Pancreas (tissue), 10 donors: ENCODE results near the gene HIRIP3. TPM values are rescaled to one million over a fixed set of nuclear protein-coding genes. Genes with fewer than 3 reads are reported as not detected.

Source experiments
- ATAC-seq, 4 donors: fragments of 200-7000 bp; cut with Tn5 transposase; one replicate each; pipeline versions ENCODE4 v1.8.0 to v1.9.1; 2020; ENCODE audit warnings: mild to moderate bottlenecking in 4 of 4, moderate library complexity in 4 of 4
- DNase-seq, 6 donors: peaks; one replicate each; pipeline ENCODE4 v3.0.0-alpha.2; 2020
- FAIRE-seq: peaks from 2 replicates; lab custom pipeline; 2012; peaks lifted over from hg19 to GRCh38; lab: Jason Lieb, UNC
- H3K27ac ChIP-seq, 4 donors: fragments of 200-600 bp; sonication (generic); 1 replicate in 3 of 4; 2 replicates in 1 of 4; pipeline versions ENCODE4 v1.5.0 to v1.8.0; 2020
- H3K27me3 ChIP-seq, 4 donors: fragments of 200-600 bp; one replicate each; pipeline ENCODE4 v1.8.0; 2021
- H3K36me3 ChIP-seq, 3 donors: fragments of 200-600 bp; sonication (generic) in 1 of 3; one replicate each; pipeline versions ENCODE4 v1.5.0 to v1.8.0; 2020 to 2021
- H3K4me1 ChIP-seq, 3 donors: fragments of 200-600 bp; one replicate each; pipeline ENCODE4 v1.8.0; 2021
- H3K4me3 ChIP-seq, 4 donors: fragments of 200-600 bp; sonication (generic) in 2 of 4; one replicate each; pipeline versions ENCODE4 v1.5.0 to v1.8.0; 2020 to 2021
- H3K9me3 ChIP-seq, 4 donors: fragments of 200-600 bp; one replicate each; pipeline ENCODE4 v1.8.0; 2021
- CTCF ChIP-seq, 4 donors: fragments of 200-600 bp; sonication (generic) in 3 of 4; IDR thresholded peaks; one replicate each; pipeline versions ENCODE4 v1.5.0 to v1.8.0; 2021; ENCODE audit warnings: antibody characterized with exemption in 4 of 4
- WGBS, 2 donors: extraction: QIAGEN DNeasy Blood & Tissue Kit; methylation state at CpG; one replicate each; pipeline ENCODE4 v1.1.7; 2013; 5-methylcytosine and 5-hydroxymethylcytosine counted together
- intact Hi-C, 3 donors: fragments of 100-400 bp; cut with DNase I; formaldehyde crosslinking; loops; one replicate each; pipeline versions ENCODE4 v1.11.1 to v1.14.2; 2022
- polyA plus RNA-seq, 2 donors: library from polyadenylated mRNA; stranded (reverse); fragments of 200-250 nt; gene quantifications; one replicate each; pipeline ENCODE4 v1.2.3, GENCODE V29; 2013
- total RNA-seq, 6 donors: library from RNA; stranded (reverse); fragmentation: NEBNext Ultra II Directional in 4 of 6; extraction: Animal tissue kit (Norgen Biotek cat#: 25700) in 4 of 6; gene quantifications; one replicate each; pipeline versions ENCODE4 v1.2.1 to v1.2.4, GENCODE V29; 2021 to 2023
- donor health status: healthy with polysubstance abuse.
- donor health status: DM: no; HTN: no; CAD: no; lungs with moderate emphysema.
- donor health status: DM: no; HTN: no; CAD: no.
- donor health status: control.
- donor health status: control.
- donor health status: Bipolar disorder and iron deficiency.
- donor health status: DM: yes; HTN: yes; CAD: no.
- donor health status: DM: no; HTN: no; CAD: no.
- donor health status: DM: no; HTN: no; CAD: no.
- donor health status: DM: yes; HTN: yes; CAD: no.

The HIRIP3 gene
- total and polyA plus RNA-seq, 8 donors, result 4.4 to 16.8 (median 7.3) TPM

DNA sequence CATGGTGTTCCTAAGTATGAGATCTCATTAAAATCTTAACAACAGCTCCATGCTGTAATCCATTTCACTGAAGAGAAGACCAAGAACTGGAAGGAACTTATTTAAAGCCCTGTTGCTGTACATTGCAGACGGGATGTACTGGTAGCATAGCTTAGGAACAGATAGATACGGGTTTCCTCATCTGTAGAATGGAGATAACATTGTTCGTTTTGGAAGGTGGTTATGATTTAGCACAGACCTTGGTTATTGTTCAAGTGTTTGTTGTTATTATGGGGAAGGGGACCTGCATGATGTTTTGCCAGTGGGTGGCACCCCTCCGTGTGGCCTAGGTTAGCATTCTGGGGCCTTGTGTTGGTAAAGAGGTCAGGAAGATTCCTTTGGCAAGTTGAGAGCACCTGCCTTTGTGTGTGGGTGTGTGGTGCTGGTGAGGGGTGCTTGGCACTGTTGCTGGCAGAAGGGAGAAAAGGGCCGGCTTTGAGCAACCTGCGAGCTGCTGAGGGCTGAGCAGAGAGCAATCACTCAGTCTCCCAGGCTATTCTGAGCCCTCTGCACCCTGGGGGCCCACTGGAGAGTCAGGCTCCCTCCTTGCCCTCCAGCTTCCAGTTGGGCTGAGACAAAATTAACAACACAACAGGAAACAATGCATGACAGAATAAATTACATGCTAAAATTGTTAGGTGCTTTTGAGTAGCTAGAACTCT lies 19.5 kb downstream of the HIRIP3 start:
- TF ChIP-seq CTCF (IDR thresholded peaks at IDR 0.05), result no peak
- peaks cover 6 to 25% (median 7%) of the 10 kb centered on the region in 3 donors for H3K36me3 ChIP-seq
- no peaks in the 10 kb centered on the region for H3K27me3 ChIP-seq
- FAIRE-seq, result no peak
- H3K27ac ChIP-seq, result no peak overlapping the region
- H3K9me3 ChIP-seq, result no peaks in the 10 kb centered on the region
- H3K4me3 ChIP-seq, result peak overlapping the region in 2 of 4 donors; percentile 90 to 93
- peaks cover 0 to 17% (median 9%) of the 10 kb centered on the region in 3 donors for H3K4me1 ChIP-seq
- 13 to 14% methylated on average over 6 of the region's 6 CpGs for WGBS, 2 donors
- DNase-seq, result no peak
- no peak for ATAC-seq
- intact Hi-C loops, result no loop called here

DNA sequence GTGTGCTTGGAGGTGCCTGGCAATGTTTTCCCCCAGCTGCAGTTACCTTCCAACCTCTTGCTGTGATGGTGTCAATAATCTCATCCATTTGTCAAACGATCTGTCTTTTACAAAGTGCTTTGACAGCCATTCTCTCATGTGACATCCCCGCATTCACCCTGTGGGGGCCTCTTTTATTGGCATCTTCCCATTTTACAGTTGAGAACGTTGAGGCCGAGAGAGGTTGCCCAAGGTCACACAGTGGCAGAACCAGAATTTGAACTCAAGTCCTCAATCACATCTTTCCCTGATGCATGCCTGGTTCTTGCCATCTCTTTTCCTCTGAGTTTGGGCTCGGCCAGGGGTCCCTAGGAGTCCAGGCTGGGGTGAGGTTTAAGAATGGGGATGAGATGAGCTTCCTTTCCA lies 20.3 kb downstream of the HIRIP3 start:
- peak overlapping the region in 3 of 4 donors; percentile 73 to 93 (median 90) for H3K4me3 ChIP-seq
- no peak for FAIRE-seq
- 45 to 53% methylated on average over 5 of the region's 5 CpGs for WGBS, 2 donors

GRCh38 chr16:29974291-29975133 lies 20.9 kb downstream of the HIRIP3 start:
- TF ChIP-seq CTCF (IDR thresholded peaks at IDR 0.05), result no peak
- intact Hi-C loops, result no loop called here
- ATAC-seq (peak in 2 of 4 donors; percentile 1 to 5), DNase-seq (peak in 2 of 6 donors; percentile 54 to 71), FAIRE-seq (no peak)
- H3K27me3 ChIP-seq, result no peaks in the 10 kb centered on the region
- no peaks in the 10 kb centered on the region for H3K9me3 ChIP-seq
- H3K4me1 ChIP-seq, result peaks cover 0 to 17% (median 9%) of the 10 kb centered on the region in 3 donors
- peak overlapping the region in 3 of 4 donors; percentile 56 to 71 (median 66) for H3K27ac ChIP-seq
- 1 to 2% methylated on average over 30 to 31 of the region's 31 CpGs for WGBS, 2 donors
- H3K4me3 ChIP-seq, result peak overlapping the region; percentile 73 to 93 (median 90)
- H3K36me3 ChIP-seq, result peaks cover 6 to 11% (median 6%) of the 10 kb centered on the region in 3 donors

More for the DNA sequence above, 20.3 kb downstream of the HIRIP3 start:
- Histone ChIP-seq H3K27me3 (no peaks in the 10 kb centered on the region), H3K4me1 (peaks cover 0 to 17% (median 9%) of the 10 kb centered on the region in 3 donors), H3K9me3 (no peaks in the 10 kb centered on the region), H3K36me3 (peaks cover 6 to 17% (median 7%) of the 10 kb centered on the region in 3 donors), H3K27ac (peak overlapping the region in 1 of 4 donors; percentile 71)
- no peak for ATAC-seq
- no peak for TF ChIP-seq CTCF (IDR thresholded peaks at IDR 0.05)
- no peak for DNase-seq
- intact Hi-C loops, result no loop called here

DNA sequence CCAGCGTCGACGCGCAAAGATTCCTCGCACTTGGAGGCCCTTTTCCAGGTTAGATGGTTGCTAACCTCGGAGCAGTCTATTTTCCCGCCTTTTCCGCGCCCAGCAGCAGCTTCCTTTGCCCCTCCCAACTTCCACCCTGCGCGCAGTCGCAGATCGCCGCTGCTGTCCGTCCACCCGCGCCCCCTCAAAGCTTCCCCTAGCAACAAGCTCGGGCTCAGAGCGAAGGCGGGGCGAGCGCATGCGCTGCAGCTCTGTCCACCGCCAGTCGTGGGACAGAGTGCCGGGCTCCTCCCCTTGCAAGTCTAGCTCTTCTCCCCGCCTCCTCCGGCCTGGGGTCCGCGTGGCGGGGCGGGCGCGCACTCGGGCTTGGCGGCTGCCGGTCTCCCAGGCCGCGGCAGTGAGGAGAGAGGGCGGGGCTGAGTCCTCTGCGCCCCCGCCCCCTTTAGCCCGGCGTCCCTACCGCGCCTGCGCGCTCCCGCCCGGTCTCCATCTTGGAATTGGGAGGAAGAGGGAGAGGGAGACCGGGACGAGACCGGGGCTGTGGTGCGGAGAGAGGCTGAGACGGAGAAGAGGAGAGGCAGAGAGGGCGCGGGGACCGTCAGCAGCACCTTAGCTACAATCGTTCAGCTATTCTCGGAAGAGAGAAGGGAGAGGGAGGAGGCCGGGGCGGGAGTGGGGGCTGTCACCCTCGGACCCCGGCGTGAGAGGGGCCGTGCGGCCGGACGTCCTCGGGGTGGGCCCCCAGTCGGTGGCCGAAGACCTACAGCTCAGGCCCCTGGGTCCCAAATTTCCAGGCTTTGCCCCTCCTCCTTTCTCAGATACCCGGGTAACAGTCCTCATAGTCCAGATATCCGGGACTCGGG lies 21.8 kb downstream of the HIRIP3 start, which contains the start of gene TAOK2:
Gene TAOK2, plus strand, starts transcription at position 485 of the 863 bp plus-strand sequence. CDS start 3,905 bp downstream, outside the sequence.
- intact Hi-C loops, result no loop called here
- Histone ChIP-seq H3K27me3 (no peaks in the 10 kb centered on the region), H3K27ac (peak within 1 kb of the TSS in 3 of 4 donors; percentile 56 to 71 (median 66)), H3K9me3 (no peaks in the 10 kb centered on the region), H3K4me3 (peak within 1 kb of the TSS; percentile 73 to 93 (median 90)), H3K36me3 (peaks cover 0 to 5% (median 4%) of the 10 kb centered on the region in 3 donors), H3K4me1 (peaks cover 0 to 17% (median 9%) of the 10 kb centered on the region in 3 donors)
- peak; percentile 99 to 100 (median 99) for DNase-seq
- ATAC-seq, result peak; percentile 95 to 99 (median 98)
- WGBS, 2 donors, result 1 to 3% methylated on average over 61 to 75 of the region's 75 CpGs
- FAIRE-seq, result no peak
- TF ChIP-seq CTCF (IDR thresholded peaks at IDR 0.05), result no peak
